Anterior cingulate cortex (tissue), 58 donors: ENCODE results near the gene IL20.

Experiments used
- DNase-seq, 58 donors: peaks; one replicate each; lab custom pipeline; 2025; lab: John Stamatoyannopoulos, UW

Gene IL20

DNA sequence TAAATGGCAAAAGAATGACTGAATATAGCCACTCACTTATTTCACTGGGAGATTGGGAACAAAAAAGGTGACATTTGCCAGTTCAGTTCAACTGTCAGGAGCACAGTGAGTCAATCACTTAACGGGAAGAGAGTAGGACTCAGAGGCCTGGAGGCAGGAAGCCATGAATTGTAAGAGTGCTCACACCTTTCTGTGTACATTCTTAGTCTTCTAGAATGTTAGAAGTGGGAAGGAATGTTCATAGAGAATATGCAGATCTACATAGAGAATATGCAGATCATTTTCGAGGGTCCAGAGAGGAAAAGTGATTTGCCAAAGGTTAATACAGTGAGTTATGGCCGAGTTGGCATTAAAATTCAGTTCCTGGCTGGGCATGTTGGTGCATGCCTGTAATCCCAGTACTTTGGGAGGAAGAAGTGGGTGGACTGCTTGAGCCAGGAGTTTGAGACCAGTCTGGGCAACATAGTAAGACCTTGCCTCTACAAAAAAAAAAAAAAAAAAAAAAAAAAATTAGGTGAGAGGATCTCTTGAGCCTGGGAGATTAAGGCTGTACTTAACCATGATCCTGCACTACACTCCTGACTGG is 8.3 kb downstream of the IL20 start:
- no peak for DNase-seq

GRCh38 chr1:206875752-206876377 is 10.4 kb downstream of the IL20 start:
- DNase-seq, result no peak

DNA sequence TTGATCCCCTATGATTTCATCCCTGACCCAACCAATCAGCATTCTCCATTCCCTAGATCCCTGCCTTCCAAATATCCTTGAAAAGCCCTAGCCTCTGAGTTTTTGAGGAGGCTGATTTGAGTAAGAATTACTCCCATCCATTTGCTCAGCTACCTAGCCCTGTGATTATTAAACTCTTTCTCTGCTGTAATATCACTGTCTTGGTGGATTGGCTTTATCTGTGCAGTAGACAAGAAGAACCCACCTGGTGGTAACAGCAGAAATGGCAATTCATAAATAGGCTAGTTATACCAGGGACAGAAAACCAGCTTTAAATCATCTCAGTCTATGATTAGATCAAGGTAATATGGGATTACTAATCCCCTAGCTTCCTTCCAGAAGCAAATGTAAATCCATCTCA is 13.0 kb downstream of the IL20 start:
- DNase-seq, result no peak

DNA sequence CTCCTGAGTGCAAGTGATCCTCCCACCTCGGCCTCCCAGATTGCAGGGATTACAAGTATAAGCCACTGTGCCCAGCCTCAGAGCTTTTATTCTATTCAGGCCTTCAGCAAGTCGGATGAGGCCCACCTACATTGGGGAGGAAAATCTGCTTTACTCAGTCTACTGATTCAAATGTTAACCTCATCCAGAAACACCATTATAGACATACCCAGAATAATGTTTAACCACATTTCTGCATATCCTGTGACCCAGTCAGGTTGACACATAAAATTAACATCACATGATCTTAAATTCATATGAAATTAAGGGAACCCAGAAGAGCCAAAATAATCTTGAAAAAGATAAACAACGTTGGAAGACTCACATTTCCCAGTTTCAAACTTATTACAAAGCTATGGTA is 14.9 kb downstream of the IL20 start:
- DNase-seq, result no peak

GRCh38 chr1:206882555-206882954 is 17.1 kb downstream of the IL20 start:
- DNase-seq, result no peak

DNA sequence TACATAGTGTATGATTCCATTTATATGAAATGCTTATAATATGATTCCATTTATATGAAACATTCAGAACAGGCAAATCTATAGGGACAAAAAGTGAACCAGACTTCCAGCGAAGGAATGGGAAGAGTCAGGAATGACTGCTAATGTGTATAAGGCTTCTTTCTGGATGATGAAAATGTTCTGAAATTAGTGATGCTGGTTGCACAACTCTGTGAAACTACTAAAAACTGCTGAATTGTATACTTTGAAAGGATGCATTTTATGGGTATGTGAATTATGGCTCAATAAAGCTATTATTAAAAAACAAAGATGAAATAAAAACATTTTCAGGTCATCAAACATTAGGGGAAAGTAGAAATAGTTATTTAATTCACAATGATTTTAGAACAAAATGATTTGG is 17.7 kb downstream of the IL20 start:
- DNase-seq, result no peak

DNA sequence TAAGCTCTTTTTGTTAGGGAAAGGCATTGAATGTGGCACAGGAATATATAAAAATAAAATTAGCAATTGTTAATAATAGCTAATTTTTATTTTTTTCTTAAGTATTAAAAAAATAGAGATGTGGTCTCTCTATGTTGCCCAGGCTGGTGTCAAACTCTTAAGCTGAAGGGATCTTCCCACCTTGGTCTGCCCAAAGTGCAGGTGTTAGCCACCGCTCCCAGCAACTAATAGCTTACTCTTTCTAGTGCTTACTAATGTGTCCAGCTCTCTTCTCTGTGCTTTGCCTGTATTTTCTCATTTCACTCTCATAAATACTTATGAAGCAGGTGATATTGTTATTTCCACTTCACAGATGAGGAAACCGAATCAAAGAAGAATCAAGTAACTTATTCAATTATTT is 18.5 kb downstream of the IL20 start:
- DNase-seq, result no peak

- DNase-seq, result no peak
Observed at GRCh38 chr1:206885341-206886060, 20.1 kb downstream of the IL20 start.

- no peak for DNase-seq
Observed at GRCh38 chr1:206886831-206887230, 21.4 kb downstream of the IL20 start.

GRCh38 chr1:206887701-206888100 is 22.3 kb downstream of the IL20 start:
- DNase-seq, result no peak

- no peak for DNase-seq
Observed at GRCh38 chr1:206890125-206891060, 25.0 kb downstream of the IL20 start.

DNA sequence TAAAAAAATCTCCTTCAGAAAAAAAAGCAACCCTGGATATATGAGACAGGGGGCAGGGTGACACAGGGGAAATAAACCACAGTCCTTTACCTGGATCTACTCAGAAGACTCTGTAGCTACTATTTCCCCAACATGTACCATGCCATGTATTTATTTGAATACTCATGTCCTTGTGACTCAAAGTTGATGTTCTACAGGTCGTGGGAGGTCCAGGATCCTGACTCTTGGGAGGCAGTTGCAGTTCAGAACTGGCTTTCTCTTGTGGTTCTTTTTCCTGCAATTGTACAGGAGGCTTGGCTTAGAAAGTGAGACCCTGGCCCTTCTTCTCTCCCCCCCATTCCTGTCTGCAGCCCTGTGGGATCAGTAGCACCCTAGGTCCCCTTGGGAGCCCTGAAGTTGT is 26.0 kb downstream of the IL20 start:
- no peak for DNase-seq

GRCh38 chr1:206892351-206892984 is 27.0 kb downstream of the IL20 start:
- DNase-seq, result no peak

DNA sequence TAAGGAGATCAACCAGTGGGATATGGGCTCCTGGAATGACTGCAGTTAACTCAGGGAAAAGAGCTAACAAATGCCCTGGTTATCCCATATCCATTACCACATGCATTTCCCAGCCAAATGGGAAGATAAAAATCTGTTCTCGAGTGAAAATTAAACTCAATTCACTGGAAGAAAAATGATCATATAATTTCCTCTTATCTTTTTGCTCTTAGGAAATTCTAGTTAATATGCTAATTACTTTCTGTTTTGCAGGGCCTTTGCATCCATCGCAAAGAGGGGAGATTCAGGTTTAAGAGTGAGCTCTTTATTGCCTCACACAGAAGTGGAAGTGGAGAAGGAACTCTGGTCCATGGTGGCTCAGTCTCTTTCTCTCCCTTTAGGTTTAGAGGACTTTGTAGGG is 28.0 kb downstream of the IL20 start:
- no peak for DNase-seq

- no peak for DNase-seq
Observed at GRCh38 chr1:206895325-206895724, 29.9 kb downstream of the IL20 start.

GRCh38 chr1:206895837-206896242 is 30.4 kb downstream of the IL20 start:
- DNase-seq, result no peak

DNA sequence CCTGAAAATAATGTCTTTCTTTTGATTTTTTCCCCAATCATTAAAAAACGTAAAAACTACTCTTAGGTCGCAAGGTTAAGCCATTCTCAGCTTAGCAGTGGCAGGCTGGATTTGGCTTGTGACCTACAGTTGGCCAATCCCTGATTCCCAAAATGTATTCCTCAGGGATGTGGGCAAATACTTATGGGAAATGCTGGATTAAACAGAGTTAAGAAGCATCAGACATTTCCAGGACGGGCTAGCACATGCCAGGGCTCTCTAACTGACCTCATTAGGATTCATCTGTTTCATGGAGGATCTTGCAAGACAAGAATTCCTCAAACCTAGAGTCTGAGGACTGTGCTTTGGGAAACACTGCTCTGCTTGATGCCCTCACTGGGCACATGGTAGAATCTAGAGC is 30.8 kb downstream of the IL20 start:
- no peak for DNase-seq

DNA sequence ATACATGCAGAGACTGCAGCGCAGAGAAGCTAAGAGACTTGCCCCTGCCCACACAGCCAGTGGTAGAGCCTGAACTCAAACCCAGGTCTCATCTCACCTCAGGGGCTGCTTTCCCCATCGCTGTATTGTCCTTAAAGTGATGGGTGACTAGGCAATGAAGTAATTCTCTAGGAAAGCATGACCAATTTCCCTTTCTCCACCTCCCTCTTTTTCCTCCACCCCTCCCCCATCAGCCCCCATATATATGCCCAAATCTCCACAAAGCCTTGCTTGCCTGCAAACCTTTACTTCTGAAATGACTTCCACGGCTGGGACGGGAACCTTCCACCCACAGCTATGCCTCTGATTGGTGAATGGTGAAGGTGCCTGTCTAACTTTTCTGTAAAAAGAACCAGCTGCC is 31.8 kb downstream of the IL20 start, which contains the start of gene IL24:
IL24 (plus strand) TSS at position 269 of the 400 bp plus-strand sequence. CDS start 390 bp downstream, outside the sequence.
- no peak for DNase-seq

- no peak for DNase-seq
Observed at GRCh38 chr1:206898089-206898914, 32.9 kb downstream of the IL20 start.
